Measurements from ENCODE around the gene GDF11. TPM values are rescaled to one million over a fixed set of nuclear protein-coding genes. Genes with fewer than 3 reads are reported as not detected.

GDF11 gene
- total RNA-seq, 1 experiment from 2014 or later = 31.8 TPM

GRCh38 chr12:55721601-55722213 lies 21.2 kb upstream of the GDF11 start:
- no peak for DNase-seq
- H2BK12ac ChIP-seq (ENCODE audit: insufficient read length, low read depth, low read length) = no peak overlapping the region
- H3K79me1 ChIP-seq (ENCODE audit: insufficient read depth, low read depth, low read length, poor library complexity, severe bottlenecking) = no peaks in the 10 kb centered on the region
- no peak overlapping the region for H3K4ac ChIP-seq (ENCODE audit: low read depth, low read length)
- no peak overlapping the region for H2BK120ac ChIP-seq (ENCODE audit: low read depth, low read length, poor library complexity, severe bottlenecking)
- H2BK20ac ChIP-seq (ENCODE audit: low read depth, low read length, poor library complexity, severe bottlenecking) = no peak overlapping the region
- H2AFZ ChIP-seq (ENCODE audit: low read length) = no peak overlapping the region
- Mint-ChIP-seq H3K4me3 (no peak overlapping the region), H3K9me3 (no peaks in the 10 kb centered on the region; a peak in 1 of 5 replicates), H3K27me3 (ENCODE audit: low read depth) (no peaks in the 10 kb centered on the region), H3K27ac (no peak overlapping the region; a peak in 1 of 7 replicates), H3K4me1 (peaks cover 40 to 42% of the 10 kb centered on the region in 2 experiments), H3K36me3 (ENCODE audit: insufficient read depth in 1 of 3, low read depth in 3 of 3) (peaks cover 16 to 45% (median 36%) of the 10 kb centered on the region in 3 experiments; a peak in 6 of 7 replicates)
- no peaks in the 10 kb centered on the region for H3K79me2 ChIP-seq (ENCODE audit: insufficient read depth, low read length)
- peaks cover 8% of the 10 kb centered on the region for H3K23me2 ChIP-seq (ENCODE audit: insufficient read length, low read depth, low read length, poor library complexity, severe bottlenecking)
- H3K4me2 ChIP-seq (ENCODE audit: insufficient read depth, insufficient read length, low read length) = no peak overlapping the region
- no peak overlapping the region for H3K56ac ChIP-seq (ENCODE audit: insufficient read length, low read depth, low read length)
- no peaks in the 10 kb centered on the region for H4K20me1 ChIP-seq (ENCODE audit: control insufficient read depth, insufficient read depth, insufficient read length)
- H2BK15ac ChIP-seq (ENCODE audit: low read depth, low read length) = no peak overlapping the region
- H3K14ac ChIP-seq (ENCODE audit: insufficient read depth, low read length) = no peak overlapping the region
- H3K9ac ChIP-seq (ENCODE audit: extremely low read depth, insufficient read length, low read length) = no peak overlapping the region
- H4K5ac ChIP-seq (ENCODE audit: insufficient read length, low read depth, low read length) = no peak overlapping the region
- H3K18ac ChIP-seq (ENCODE audit: insufficient read length, low read depth, low read length) = no peak overlapping the region
- no peaks in the 10 kb centered on the region for H3K9me3 ChIP-seq (ENCODE audit: control insufficient read depth, low read depth, low read length)
- TF ChIP-seq CTCF (conservative IDR thresholded peaks at IDR 0.05) = no peak
- no peak overlapping the region for H4K8ac ChIP-seq (replicated peaks; ENCODE audit: insufficient read length, low read depth, low read length)
- no peak overlapping the region for H3K23ac ChIP-seq (ENCODE audit: insufficient read length, low read depth, low read length)
- H3T11ph ChIP-seq (ENCODE audit: low read length) = no peak overlapping the region
- H3K4me1 ChIP-seq (ENCODE audit: insufficient read depth, low read length) = peaks cover 13% of the 10 kb centered on the region; the same call in 1 of the 2 replicates
- WGBS (ENCODE audit: extremely low coverage, insufficient read length, low lambda C conversion rate) = no CpG with 5 or more reads among the region's 14 CpGs
- H2AK5ac ChIP-seq (ENCODE audit: insufficient read length, low read length) = no peak overlapping the region
- no peak overlapping the region for H3K27ac ChIP-seq (ENCODE audit: insufficient read length, low read depth, low read length)
- no peak overlapping the region for H2BK5ac ChIP-seq (ENCODE audit: insufficient read length, low read length)
- H4K91ac ChIP-seq (ENCODE audit: insufficient read length, low read depth, low read length) = no peak overlapping the region
- no peaks in the 10 kb centered on the region for H3K27me3 ChIP-seq (ENCODE audit: insufficient read depth, low read length)
